NCI-H128 (cell line): ENCODE data around the gene ENDOV.

Experiments
- DNase-seq: peaks from one replicate; lab custom pipeline; 2025; ENCODE audit not compliant: unreplicated experiment; lab: John Stamatoyannopoulos, UW

Gene ENDOV

DNA sequence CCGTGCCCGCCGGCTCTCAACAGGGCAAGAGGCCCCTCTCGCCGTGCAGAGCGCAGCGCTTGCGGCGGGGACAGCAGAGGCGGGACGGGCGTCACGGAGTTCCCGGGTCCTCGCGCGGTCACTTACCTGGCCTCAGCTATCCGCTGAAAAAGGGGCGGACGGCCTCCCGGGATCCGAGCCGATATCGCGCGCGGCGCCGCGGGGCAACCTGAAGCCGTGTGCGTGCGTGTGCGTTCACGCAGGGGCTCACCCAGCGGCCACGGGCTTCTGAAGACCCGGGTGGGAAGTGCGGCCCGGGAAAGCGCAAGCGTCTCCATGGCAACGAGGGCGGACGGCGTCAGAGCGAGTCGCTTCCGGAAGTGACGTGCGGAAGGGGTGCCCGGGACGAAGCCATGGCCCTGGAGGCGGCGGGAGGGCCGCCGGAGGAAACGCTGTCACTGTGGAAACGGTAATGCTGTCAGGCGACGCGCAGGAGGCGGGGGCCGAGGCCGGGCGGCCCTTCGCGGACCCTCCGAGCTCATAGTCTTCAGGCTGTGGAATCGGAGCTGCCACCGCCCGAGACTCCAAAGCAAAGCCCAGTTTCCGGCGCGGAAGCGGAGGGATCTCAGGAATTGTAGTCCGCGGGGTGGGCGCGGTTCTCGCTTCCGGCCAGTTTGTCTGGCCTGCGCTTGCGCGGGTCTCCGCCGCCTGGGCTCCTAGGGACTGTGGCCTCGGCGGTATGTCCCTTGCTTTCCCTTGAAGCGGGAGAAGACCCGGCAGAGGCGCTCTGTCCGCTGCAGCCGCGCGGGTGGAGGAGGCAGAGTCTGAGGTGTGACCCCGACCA is at the start of gene ENDOV:
Gene ENDOV (plus strand): TSS at position 365 of the 823 bp plus-strand sequence. CDS start 28 bp downstream, at position 393.
- peak; percentile 82 for DNase-seq

- DNase-seq = no peak
Measured at GRCh38 chr17:80365983-80366382, 49.0 kb upstream of the ENDOV start.

GRCh38 chr17:80367503-80367902 is 47.5 kb upstream of the ENDOV start:
- DNase-seq = no peak

GRCh38 chr17:80371196-80371595 is 43.8 kb upstream of the ENDOV start:
- DNase-seq = no peak

DNA sequence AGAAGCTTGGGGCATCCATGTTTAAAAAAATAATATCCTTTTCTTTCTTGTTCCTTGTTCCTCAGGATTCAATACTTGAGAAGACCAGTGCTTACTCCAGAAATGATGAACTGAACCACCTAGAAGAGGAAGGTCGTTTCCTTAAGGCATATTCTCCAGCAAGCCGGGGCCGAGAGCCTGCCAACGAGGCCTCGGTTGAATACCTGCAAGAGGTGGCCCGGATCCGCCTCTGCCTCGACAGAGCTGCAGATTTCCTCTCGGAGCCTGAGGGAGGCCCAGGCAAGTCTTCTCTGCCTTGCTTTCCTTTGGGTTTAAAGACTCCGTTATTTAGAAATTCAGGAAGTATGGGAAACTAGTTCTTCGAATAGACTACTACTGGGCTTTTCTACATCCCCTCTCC is 42.5 kb upstream of the ENDOV start:
- no peak for DNase-seq

DNA sequence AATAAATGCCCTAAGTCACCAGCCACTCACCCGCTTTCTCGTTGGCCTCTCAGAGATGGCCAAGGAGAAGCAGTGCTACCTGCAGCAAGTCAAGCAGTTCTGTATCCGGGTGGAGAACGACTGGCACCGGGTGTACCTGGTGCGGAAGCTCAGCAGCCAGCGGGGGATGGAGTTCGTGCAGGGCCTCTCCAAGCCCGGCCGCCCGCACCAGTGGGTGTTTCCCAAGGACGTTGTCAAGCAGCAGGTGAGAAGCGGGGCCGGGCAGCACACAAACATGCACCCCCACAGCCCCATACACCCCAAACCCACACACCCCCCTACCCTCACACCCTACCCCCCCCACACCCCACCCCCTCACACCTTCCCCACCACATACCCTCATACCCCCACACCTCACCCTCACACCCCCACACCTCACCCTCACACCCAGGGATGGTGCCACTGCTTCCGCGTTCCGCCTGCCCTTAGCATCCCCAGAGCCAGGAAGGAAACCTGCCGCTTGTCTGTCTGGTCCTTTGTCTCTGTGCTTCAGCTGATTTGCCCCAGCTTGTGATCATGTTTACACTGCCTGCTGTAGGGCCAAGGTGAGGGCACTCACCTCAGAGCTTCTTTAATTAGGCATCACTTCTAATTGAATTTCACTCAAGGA is 41.9 kb upstream of the ENDOV start:
- no peak for DNase-seq

- DNase-seq = no peak
Measured at GRCh38 chr17:80374039-80374731, 40.8 kb upstream of the ENDOV start.

GRCh38 chr17:80374732-80375585 is 40.0 kb upstream of the ENDOV start:
- DNase-seq = no peak

- no peak for DNase-seq
Measured at GRCh38 chr17:80376531-80376930, 38.4 kb upstream of the ENDOV start.

- DNase-seq = no peak
Measured at GRCh38 chr17:80377798-80378197, 37.2 kb upstream of the ENDOV start.

- no peak for DNase-seq
Measured at GRCh38 chr17:80379348-80379747, 35.6 kb upstream of the ENDOV start.

- no peak for DNase-seq
Measured at GRCh38 chr17:80380068-80380467, 34.9 kb upstream of the ENDOV start.

DNA sequence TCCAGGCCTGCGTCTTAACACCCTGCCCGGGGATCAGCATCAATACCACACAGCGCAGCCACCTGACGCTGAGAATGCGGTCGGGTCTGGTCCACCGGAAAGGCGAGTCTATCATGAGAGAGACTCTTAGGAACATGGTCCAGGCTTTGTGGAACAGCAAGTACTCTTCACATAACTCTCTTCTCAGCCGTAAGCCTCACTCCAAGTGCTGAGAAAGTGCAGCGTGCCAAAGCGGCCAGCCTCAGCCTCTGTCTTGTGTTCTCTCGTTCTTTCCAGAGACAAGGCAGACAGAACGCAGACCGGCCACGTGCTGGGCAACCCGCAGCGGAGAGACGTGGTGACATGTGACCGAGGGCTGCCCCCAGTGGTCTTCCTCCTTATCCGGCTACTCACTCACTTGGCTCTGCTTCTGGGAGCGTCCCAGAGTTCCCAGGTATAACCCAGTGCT is 34.4 kb upstream of the ENDOV start:
- DNase-seq = no peak

DNA sequence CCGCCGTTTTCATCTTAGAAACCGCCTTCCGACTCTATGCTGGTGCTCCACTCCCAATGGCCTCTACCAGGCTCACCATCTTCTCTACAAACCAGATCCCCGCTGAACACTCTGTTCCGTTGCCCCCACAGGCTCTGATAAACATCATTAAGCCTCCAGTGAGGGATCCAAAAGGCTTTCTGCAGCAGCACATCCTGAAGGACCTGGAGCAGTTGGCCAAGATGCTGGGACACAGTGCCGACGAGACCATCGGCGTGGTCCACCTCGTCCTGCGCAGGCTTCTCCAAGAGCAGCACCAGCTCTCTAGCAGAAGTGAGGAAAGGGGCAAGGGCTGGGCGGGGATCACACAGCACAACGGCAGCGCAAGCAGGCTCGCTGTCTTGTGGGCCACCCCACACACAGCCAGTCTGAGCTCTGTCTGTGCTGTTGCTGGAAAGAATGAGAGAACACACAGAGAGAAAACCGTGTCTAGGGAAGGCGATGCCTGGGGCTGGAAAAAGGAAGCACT is 33.5 kb upstream of the ENDOV start:
- DNase-seq = no peak

- no peak for DNase-seq
Measured at GRCh38 chr17:80382446-80382845, 32.5 kb upstream of the ENDOV start.

GRCh38 chr17:80382956-80383355 is 32.0 kb upstream of the ENDOV start:
- DNase-seq = no peak

DNA sequence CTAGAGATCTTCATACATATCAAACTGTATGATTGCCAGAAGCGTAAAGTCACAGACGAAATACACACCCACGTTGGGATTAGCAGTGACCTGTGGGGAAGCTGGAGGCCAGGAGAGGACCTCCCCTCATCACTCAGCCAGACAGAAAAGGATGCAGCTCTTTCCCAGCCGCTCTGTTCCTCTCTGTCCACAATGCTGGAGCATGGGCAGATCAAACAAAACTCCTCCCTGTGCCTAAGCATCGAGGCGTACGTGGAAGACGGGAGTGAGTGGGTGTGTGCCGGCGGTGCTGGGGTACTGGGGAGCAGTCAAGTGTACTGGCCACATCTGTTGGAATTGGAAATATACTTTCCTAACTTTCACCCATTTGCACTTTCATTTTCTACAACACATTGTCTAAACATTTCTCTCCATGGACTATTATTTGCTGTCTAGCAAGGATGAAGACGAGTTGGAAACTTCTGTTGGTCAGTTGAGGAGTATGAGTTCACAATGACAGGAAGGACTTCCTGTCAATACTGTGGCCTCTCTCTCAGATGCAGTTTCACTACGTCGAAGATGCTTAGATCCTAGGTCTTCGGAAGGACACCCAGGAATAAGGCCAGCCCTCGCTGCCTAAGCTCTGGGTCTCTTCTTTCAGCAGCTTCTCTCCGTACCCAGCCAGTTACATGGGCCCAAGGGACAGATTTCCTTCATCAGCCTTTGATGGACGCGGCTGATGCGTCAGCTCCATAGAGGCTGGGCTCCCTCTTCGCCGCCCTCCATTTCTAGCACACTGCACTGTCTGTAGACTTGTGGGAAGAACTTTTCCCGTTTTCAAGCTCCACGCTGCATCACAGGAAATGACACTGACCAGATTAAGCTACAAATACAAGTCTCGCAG is 30.6 kb upstream of the ENDOV start:
- DNase-seq = no peak

- no peak for DNase-seq
Measured at GRCh38 chr17:80385046-80385445, 29.9 kb upstream of the ENDOV start.

DNA sequence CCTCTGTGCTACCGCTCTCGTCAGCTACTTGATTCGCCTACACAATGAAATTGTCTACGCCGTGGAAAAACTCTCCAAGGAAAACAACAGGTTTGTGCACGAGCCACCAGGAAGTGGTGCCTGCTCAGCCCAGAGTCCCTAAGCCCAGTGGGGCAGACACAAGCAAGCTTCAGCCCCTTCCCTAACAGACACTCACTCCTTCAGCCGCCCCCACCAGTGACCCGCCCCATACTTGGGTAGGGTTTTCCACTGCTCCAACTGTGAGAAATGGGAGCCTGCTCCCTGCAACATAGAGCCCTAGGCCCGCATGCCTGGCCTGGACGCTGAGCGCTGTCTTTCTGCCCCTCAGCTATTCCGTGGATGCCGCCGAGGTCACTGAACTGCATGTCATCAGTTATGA is 28.6 kb upstream of the ENDOV start:
- DNase-seq = no peak

DNA sequence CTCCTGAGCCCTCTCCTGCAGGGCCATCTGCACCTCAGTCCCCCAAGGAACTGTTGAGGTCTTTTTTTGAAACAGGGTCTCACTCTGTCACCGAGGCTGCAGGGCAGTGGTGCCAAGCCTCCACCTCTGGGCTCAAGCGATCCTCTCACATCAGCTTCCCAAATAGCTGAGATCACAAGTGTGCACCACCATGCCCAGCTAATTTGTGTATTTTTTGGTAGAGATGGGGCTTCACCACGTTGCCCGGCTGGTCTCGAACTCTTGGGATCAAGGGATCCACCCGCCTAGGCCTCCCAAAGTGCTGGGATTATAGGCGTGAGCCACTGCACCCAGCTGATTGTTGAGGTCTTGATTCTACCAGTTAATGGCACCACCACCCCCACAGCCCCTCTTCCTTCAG is 27.9 kb upstream of the ENDOV start:
- DNase-seq = no peak
